Measurements from ENCODE around the gene FAM20A.

DNA sequence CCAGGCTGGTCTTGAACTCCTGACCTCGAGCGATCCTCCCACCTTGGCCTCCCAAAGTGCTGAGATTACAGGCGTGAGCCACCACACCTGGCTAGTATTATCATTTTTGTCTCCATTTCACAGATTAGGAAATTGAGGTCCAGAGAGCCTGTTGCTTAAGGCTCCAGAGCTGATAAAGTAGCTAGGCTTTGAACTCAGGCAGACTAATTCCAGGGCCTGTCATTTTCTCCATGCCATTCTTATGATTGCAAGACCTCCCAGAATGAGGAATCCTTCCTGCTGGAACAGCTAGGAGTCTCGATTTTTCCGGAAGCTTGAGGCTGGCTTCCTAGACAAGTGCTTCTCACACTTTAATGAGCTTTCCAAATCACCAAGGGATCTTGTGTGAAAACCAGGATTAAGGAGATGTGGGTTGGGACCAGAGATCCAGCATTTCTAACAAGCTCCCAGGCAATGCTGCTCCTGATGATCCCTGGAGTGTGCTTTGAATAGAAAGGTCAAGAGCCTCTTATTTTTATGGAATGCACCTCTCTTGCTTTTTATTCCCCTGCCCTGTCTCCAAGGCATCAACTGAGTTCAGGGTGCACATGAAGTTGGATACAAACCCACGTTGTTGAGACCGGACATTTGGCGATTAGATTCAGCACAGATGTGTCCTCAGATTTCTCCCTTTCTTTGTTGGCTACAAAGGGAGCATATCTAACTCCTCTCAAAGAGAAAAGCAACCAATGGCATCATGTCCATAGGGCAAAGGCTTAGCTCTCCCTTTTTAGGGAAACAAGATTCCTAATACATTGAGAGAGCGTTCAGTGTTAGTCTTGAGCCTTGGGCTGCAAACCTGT, 40.3 kb upstream of the FAM20A start:
- TF ChIP-seq, protein P1, sequence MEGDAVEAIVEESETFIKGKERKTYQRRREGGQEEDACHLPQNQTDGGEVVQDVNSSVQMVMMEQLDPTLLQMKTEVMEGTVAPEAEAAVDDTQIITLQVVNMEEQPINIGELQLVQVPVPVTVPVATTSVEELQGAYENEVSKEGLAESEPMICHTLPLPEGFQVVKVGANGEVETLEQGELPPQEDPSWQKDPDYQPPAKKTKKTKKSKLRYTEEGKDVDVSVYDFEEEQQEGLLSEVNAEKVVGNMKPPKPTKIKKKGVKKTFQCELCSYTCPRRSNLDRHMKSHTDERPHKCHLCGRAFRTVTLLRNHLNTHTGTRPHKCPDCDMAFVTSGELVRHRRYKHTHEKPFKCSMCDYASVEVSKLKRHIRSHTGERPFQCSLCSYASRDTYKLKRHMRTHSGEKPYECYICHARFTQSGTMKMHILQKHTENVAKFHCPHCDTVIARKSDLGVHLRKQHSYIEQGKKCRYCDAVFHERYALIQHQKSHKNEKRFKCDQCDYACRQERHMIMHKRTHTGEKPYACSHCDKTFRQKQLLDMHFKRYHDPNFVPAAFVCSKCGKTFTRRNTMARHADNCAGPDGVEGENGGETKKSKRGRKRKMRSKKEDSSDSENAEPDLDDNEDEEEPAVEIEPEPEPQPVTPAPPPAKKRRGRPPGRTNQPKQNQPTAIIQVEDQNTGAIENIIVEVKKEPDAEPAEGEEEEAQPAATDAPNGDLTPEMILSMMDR (IDR thresholded peaks at IDR 0.05; ENCODE audit: borderline replicate concordance, extremely low read depth, low read length, poor library complexity, severe bottlenecking) = no peak
- no peak for TF ChIP-seq EZH2 (IDR thresholded peaks at IDR 0.05; ENCODE audit: borderline replicate concordance, low read depth, low read length, severe bottlenecking)

Data from DND-41 (cell line).